ENCODE results near the gene RPL23.

The RPL23 gene

GRCh38 chr17:38825762-38826247 is 27.7 kb downstream of the RPL23 start:
- Histone ChIP-seq H2AFZ (ENCODE audit: low read length, unreplicated experiment) (peak overlapping the region; percentile 33), H3K27me3 (ENCODE audit: insufficient read depth, low read length) (no peaks in the 10 kb centered on the region), H3K4me1 (ENCODE audit: control insufficient read depth, insufficient read depth, low read length, unreplicated experiment) (peaks cover 9% of the 10 kb centered on the region), H3K27ac (ENCODE audit: low read depth, low read length) (peak overlapping the region; percentile 93), H3K36me3 (ENCODE audit: insufficient read depth, low read length) (no peaks in the 10 kb centered on the region), H3K4me3 (ENCODE audit: low read depth, low read length) (peak overlapping the region; percentile 95), H3K79me2 (ENCODE audit: control insufficient read depth, insufficient read depth, low read length, unreplicated experiment) (peaks cover 24% of the 10 kb centered on the region)

- Histone ChIP-seq H3K36me3 (ENCODE audit: insufficient read depth, low read length) (no peaks in the 10 kb centered on the region), H2AFZ (ENCODE audit: low read length, unreplicated experiment) (peak within 1 kb of the TSS; percentile 33), H3K4me3 (ENCODE audit: low read depth, low read length) (peak within 1 kb of the TSS; percentile 95), H3K27ac (ENCODE audit: low read depth, low read length) (peak within 1 kb of the TSS; percentile 93), H3K79me2 (ENCODE audit: control insufficient read depth, insufficient read depth, low read length, unreplicated experiment) (peaks cover 29% of the 10 kb centered on the region), H3K4me1 (ENCODE audit: control insufficient read depth, insufficient read depth, low read length, unreplicated experiment) (peaks cover 9% of the 10 kb centered on the region), H3K27me3 (ENCODE audit: insufficient read depth, low read length) (no peaks in the 10 kb centered on the region)
These were observed 28.4 kb downstream of the RPL23 start, which contains the start of gene CWC25 for GRCh38 chr17:38824899-38825761. CWC25 (minus strand) TSS chr17:38825321; CDS start chr17:38825183, 138 bp downstream.

- H3K27ac ChIP-seq (ENCODE audit: low read depth, low read length), result peak overlapping the region; percentile 55; the same call in 1 of the 2 replicates
- peaks cover 12% of the 10 kb centered on the region for H3K36me3 ChIP-seq (ENCODE audit: insufficient read depth, low read length)
- no peak overlapping the region for H2AFZ ChIP-seq (ENCODE audit: low read length, unreplicated experiment)
- peaks cover 9% of the 10 kb centered on the region for H3K79me2 ChIP-seq (ENCODE audit: control insufficient read depth, insufficient read depth, low read length, unreplicated experiment)
- no peaks in the 10 kb centered on the region for H3K27me3 ChIP-seq (ENCODE audit: insufficient read depth, low read length)
- H3K4me3 ChIP-seq (ENCODE audit: low read depth, low read length), result no peak overlapping the region
- peaks cover 3% of the 10 kb centered on the region for H3K4me1 ChIP-seq (ENCODE audit: control insufficient read depth, insufficient read depth, low read length, unreplicated experiment)
These were observed 37.8 kb downstream of the RPL23 start for GRCh38 chr17:38815576-38816193.

GRCh38 chr17:38809828-38810227 is 43.7 kb downstream of the RPL23 start:
- peaks cover 26% of the 10 kb centered on the region for H3K36me3 ChIP-seq (ENCODE audit: insufficient read depth, low read length)
- H3K4me1 ChIP-seq (ENCODE audit: control insufficient read depth, insufficient read depth, low read length, unreplicated experiment), result no peaks in the 10 kb centered on the region
- H3K79me2 ChIP-seq (ENCODE audit: control insufficient read depth, insufficient read depth, low read length, unreplicated experiment), result no peaks in the 10 kb centered on the region
- no peak overlapping the region for H3K4me3 ChIP-seq (ENCODE audit: low read depth, low read length)
- no peak overlapping the region for H2AFZ ChIP-seq (ENCODE audit: low read length, unreplicated experiment)
- H3K27ac ChIP-seq (ENCODE audit: low read depth, low read length), result no peak overlapping the region
- no peaks in the 10 kb centered on the region for H3K27me3 ChIP-seq (ENCODE audit: insufficient read depth, low read length)

GRCh38 chr17:38800237-38800760 is 53.2 kb downstream of the RPL23 start:
- peaks cover 20% of the 10 kb centered on the region for H3K4me1 ChIP-seq (ENCODE audit: control insufficient read depth, insufficient read depth, low read length, unreplicated experiment)
- peak overlapping the region; percentile 82 for H3K4me3 ChIP-seq (ENCODE audit: low read depth, low read length)
- no peaks in the 10 kb centered on the region for H3K27me3 ChIP-seq (ENCODE audit: insufficient read depth, low read length)
- H3K79me2 ChIP-seq (ENCODE audit: control insufficient read depth, insufficient read depth, low read length, unreplicated experiment), result peaks cover 36% of the 10 kb centered on the region
- H2AFZ ChIP-seq (ENCODE audit: low read length, unreplicated experiment), result no peak overlapping the region
- no peak overlapping the region for H3K27ac ChIP-seq (ENCODE audit: low read depth, low read length)
- peaks cover 11% of the 10 kb centered on the region for H3K36me3 ChIP-seq (ENCODE audit: insufficient read depth, low read length)

- Histone ChIP-seq H2AFZ (ENCODE audit: low read length, unreplicated experiment) (peak within 1 kb of the TSS; percentile 42), H3K27me3 (ENCODE audit: insufficient read depth, low read length) (no peaks in the 10 kb centered on the region), H3K4me3 (ENCODE audit: low read depth, low read length) (peak within 1 kb of the TSS; percentile 86), H3K79me2 (ENCODE audit: control insufficient read depth, insufficient read depth, low read length, unreplicated experiment) (peaks cover 38% of the 10 kb centered on the region), H3K36me3 (ENCODE audit: insufficient read depth, low read length) (peaks cover 8% of the 10 kb centered on the region), H3K4me1 (ENCODE audit: control insufficient read depth, insufficient read depth, low read length, unreplicated experiment) (peaks cover 20% of the 10 kb centered on the region), H3K27ac (ENCODE audit: low read depth, low read length) (peak within 1 kb of the TSS; percentile 96)
These were observed 53.9 kb downstream of the RPL23 start, which contains the start of gene PIP4K2B for GRCh38 chr17:38799501-38800236. PIP4K2B (minus strand) TSS chr17:38799556; CDS start chr17:38799424, 132 bp downstream.

- H3K4me3 ChIP-seq (ENCODE audit: low read depth, low read length), result peak overlapping the region; percentile 86
- peaks cover 42% of the 10 kb centered on the region for H3K79me2 ChIP-seq (ENCODE audit: control insufficient read depth, insufficient read depth, low read length, unreplicated experiment)
- H3K36me3 ChIP-seq (ENCODE audit: insufficient read depth, low read length), result peaks cover 3% of the 10 kb centered on the region
- peak overlapping the region; percentile 58 for H3K27ac ChIP-seq (ENCODE audit: low read depth, low read length)
- H3K27me3 ChIP-seq (ENCODE audit: insufficient read depth, low read length), result no peaks in the 10 kb centered on the region
- H2AFZ ChIP-seq (ENCODE audit: low read length, unreplicated experiment), result peak overlapping the region; percentile 42
- H3K4me1 ChIP-seq (ENCODE audit: control insufficient read depth, insufficient read depth, low read length, unreplicated experiment), result peaks cover 20% of the 10 kb centered on the region
These were observed 54.7 kb downstream of the RPL23 start for GRCh38 chr17:38798614-38799500.

All from ACC112 (cell line).